B cell (primary cell): ENCODE results near the gene SSBP2. TPM values are rescaled to one million over a fixed set of nuclear protein-coding genes. Genes with fewer than 3 reads are reported as not detected.

Experiments used
- ATAC-seq: fragments of 200-7000 bp; cut with Tn5 transposase; one replicate; pipeline ENCODE4 v1.10.0; 2021; ENCODE audit warnings: low read depth, mild to moderate bottlenecking, moderate number of reproducible peaks, moderate library complexity
- CTCF ChIA-PET: fragments of 350-600 bp; sonication (Branson Sonifier 250); formaldehyde crosslinking; loops from one replicate; lab custom pipeline; 2021; ENCODE audit warnings: antibody characterized with exemption, inconsistent platforms; lab: Charles Lee
- POLR2A ChIA-PET: fragments of 350-600 bp; sonication (Branson Sonifier 250); formaldehyde crosslinking; loops from one replicate; lab custom pipeline; 2021; ENCODE audit warnings: antibody characterized with exemption; lab: Charles Lee
- DNase-seq: peaks from one replicate; pipeline ENCODE4 v3.0.0; 2013
- H2AFZ ChIP-seq: 2 replicates; pipeline ENCODE4 v1.6.1; 2012; ENCODE audit warnings: mild to moderate bottlenecking, low read depth, low read length; ENCODE audit not compliant: insufficient read depth, poor library complexity, severe bottlenecking
- H3K27ac ChIP-seq, 2 donors: 1 replicate in 1 of 2; 2 replicates in 1 of 2; pipeline ENCODE4 v1.5.1; 2012 to 2013; ENCODE audit warnings: low read length in 2 of 2, mild to moderate bottlenecking in 2 of 2, moderate library complexity in 1 of 2
- H3K27me3 ChIP-seq, 4 experiments: fragments of 200-600 bp in 1 of 4; sonication (generic) in 1 of 4; replicated peaks in 1 of 4; 1 replicate in 2 of 4; 2 replicates in 2 of 4; pipeline versions ENCODE4 v1.6.1 to v1.7.0; 2013 to 2016; ENCODE audit warnings: low read length in 3 of 4, mild to moderate bottlenecking in 2 of 4, mixed read lengths in 1 of 4, moderate library complexity in 1 of 4; ENCODE audit not compliant: insufficient read depth in 4 of 4, control insufficient read depth in 3 of 4; ENCODE audit errors: control extremely low read depth in 1 of 4
- H3K36me3 ChIP-seq, 2 experiments: replicated peaks in 1 of 2; 1 replicate in 1 of 2; 2 replicates in 1 of 2; pipeline versions ENCODE4 v1.6.1 to v1.7.1; 2013; ENCODE audit warnings: low read length in 1 of 2; ENCODE audit not compliant: insufficient read depth in 2 of 2, control insufficient read depth in 1 of 2; ENCODE audit errors: control extremely low read depth in 1 of 2, extremely low read depth in 1 of 2
- H3K4me1 ChIP-seq, 2 donors: fragments of 200-600 bp in 1 of 2; sonication (generic) in 1 of 2; 1 replicate in 1 of 2; 2 replicates in 1 of 2; pipeline versions ENCODE4 v1.5.1 to v1.6.1; 2013 to 2017; ENCODE audit warnings: low read length in 2 of 2; ENCODE audit not compliant: control insufficient read depth in 2 of 2, insufficient read depth in 2 of 2
- H3K4me2 ChIP-seq: replicated peaks from 2 replicates; pipeline ENCODE3; 2012; ENCODE audit warnings: mild to moderate bottlenecking, low read depth, low read length; ENCODE audit not compliant: poor library complexity, severe bottlenecking
- H3K4me3 ChIP-seq, 5 experiments: fragments of 200-600 bp in 1 of 5; sonication (generic) in 1 of 5; 1 replicate in 3 of 5; 2 replicates in 2 of 5; pipeline versions ENCODE4 v1.5.1 to v1.7.0; 2011 to 2016; ENCODE audit warnings: low read length in 4 of 5, mild to moderate bottlenecking in 4 of 5, low read depth in 2 of 5, control low read depth in 1 of 5, moderate library complexity in 1 of 5; ENCODE audit not compliant: insufficient read depth in 1 of 5; ENCODE audit errors: control extremely low read depth in 1 of 5, extremely low read depth in 1 of 5
- H3K79me2 ChIP-seq: fragments of 200-600 bp; sonication (generic); one replicate; pipeline ENCODE4 v1.6.0; 2016; ENCODE audit warnings: low read length; ENCODE audit not compliant: control insufficient read depth, insufficient read depth
- H3K9ac ChIP-seq: fragments of 200-600 bp; sonication (generic); 2 replicates; pipeline ENCODE4 v1.6.1; 2017; ENCODE audit warnings: mild to moderate bottlenecking, low read length, moderate library complexity
- H3K9me3 ChIP-seq, 3 donors: one replicate each; pipeline versions ENCODE4 v1.6.1 to v1.7.1; 2013; ENCODE audit warnings: low read length in 2 of 3; ENCODE audit not compliant: control insufficient read depth in 2 of 3, insufficient read depth in 1 of 3; ENCODE audit errors: control extremely low read depth in 1 of 3
- H4K20me1 ChIP-seq: 2 replicates; pipeline ENCODE4 v1.6.0; 2012; ENCODE audit warnings: mild to moderate bottlenecking, low read length; ENCODE audit not compliant: insufficient read depth, control insufficient read depth, poor library complexity, severe bottlenecking
- H3K27ac Mint-ChIP-seq: one replicate; pipeline ENCODE4 v1.8.0; 2021; ENCODE audit warnings: mixed read lengths
- H3K27me3 Mint-ChIP-seq: one replicate; pipeline ENCODE4 v1.8.0; 2021; ENCODE audit warnings: mixed read lengths
- H3K4me1 Mint-ChIP-seq: one replicate; pipeline ENCODE4 v1.8.0; 2021; ENCODE audit warnings: mixed read lengths
- H3K4me3 Mint-ChIP-seq: one replicate; pipeline ENCODE4 v1.8.0; 2021; ENCODE audit warnings: mixed read lengths
- H3K9me3 Mint-ChIP-seq: one replicate; pipeline ENCODE4 v1.8.0; 2022; ENCODE audit warnings: mixed read lengths; ENCODE audit not compliant: insufficient read depth
- CTCF ChIP-seq: fragments of 200-600 bp; IDR thresholded peaks from one replicate; pipeline ENCODE4 v1.8.0; 2022; ENCODE audit warnings: antibody characterized with exemption, mild to moderate bottlenecking
- EZH2 ChIP-seq: IDR thresholded peaks from 2 replicates; pipeline ENCODE4 v1.6.1; 2012; ENCODE audit warnings: borderline replicate concordance, low read depth, mild to moderate bottlenecking, moderate library complexity, low read length; ENCODE audit not compliant: insufficient read depth, poor library complexity, severe bottlenecking
- WGBS: methylation state at CpG from one replicate; pipeline ENCODE4 v1.1.5; 2013; ENCODE audit warnings: missing lambda C conversion rate; ENCODE audit not compliant: insufficient coverage; 5-methylcytosine and 5-hydroxymethylcytosine counted together
- intact Hi-C: fragments of 100-400 bp; cut with micrococcal nuclease; formaldehyde crosslinking; loops from one replicate; pipeline ENCODE4 v1.10.0; 2022
- polyA plus RNA-seq: library from polyadenylated mRNA; depleted of rRNA; stranded (reverse); fragments of >200 nt; gene quantifications from 2 replicates; pipeline ENCODE4 v1.2.3, GENCODE V29; 2012
- total RNA-seq, 2 donors: library from RNA; stranded (reverse); fragments of 120-200 nt in 1 of 2; gene quantifications; 1 replicate in 1 of 2; 2 replicates in 1 of 2; pipeline versions ENCODE4 v1.2.3 to v1.2.4, GENCODE V29; 2013 to 2022

Gene SSBP2
- total and polyA plus RNA-seq, 2 donors (not counting 1 experiment from before 2014, with no cell fraction given), result 40.9 to 49.6 TPM

DNA sequence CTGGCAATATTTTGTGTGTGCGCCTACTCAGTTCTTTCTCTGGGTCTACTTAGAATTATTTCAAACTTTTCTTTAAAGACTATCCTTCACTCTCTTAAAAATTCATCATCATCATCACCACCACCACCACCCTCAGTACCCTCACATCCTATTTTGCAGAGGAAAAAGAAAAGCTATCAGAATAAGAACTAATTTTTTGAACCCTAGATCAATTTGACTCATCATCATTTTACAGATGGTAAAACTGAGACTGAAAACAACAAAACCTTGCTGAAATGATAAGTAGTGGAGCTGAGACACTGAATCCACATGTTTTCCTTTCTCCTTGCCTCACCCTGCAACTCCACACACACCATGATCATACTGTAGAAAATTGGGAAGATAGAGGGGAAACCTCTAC is 119.3 kb downstream of the SSBP2 start:
- DNase-seq (no peak), ATAC-seq (no peak)
- Histone ChIP-seq H3K4me1 (peaks cover 9 to 31% of the 10 kb centered on the region in 2 donors), H3K9me3 (no peaks in the 10 kb centered on the region), H3K79me2 (peaks cover 33% of the 10 kb centered on the region), H2AFZ (no peak overlapping the region), H3K4me2 (peak overlapping the region; percentile 44), H3K9ac (peak overlapping the region; percentile 8), H3K36me3 (peaks cover 0 to 5% of the 10 kb centered on the region in 2 experiments), H3K27ac (no peak overlapping the region), H3K27me3 (no peaks in the 10 kb centered on the region), H3K4me3 (no peak overlapping the region), H4K20me1 (peaks cover 5% of the 10 kb centered on the region)
- ChIA-PET CTCF (interaction anchor here (0.6 kb wide), 1 partner anchor 305 kb away, joined by 3 read pairs; no protein-coding TSS in a partner anchor), POLR2A (no interaction called here)
- Mint-ChIP-seq H3K9me3 (no peaks in the 10 kb centered on the region), H3K4me3 (no peak overlapping the region), H3K27me3 (no peaks in the 10 kb centered on the region), H3K27ac (no peak overlapping the region), H3K4me1 (peaks cover 7% of the 10 kb centered on the region)
- WGBS, result no CpG with 5 or more reads among the region's 1 CpG
- TF ChIP-seq CTCF, result no peak
- TF ChIP-seq EZH2, result no peak
- intact Hi-C loops, result loop anchor here (10.0 kb wide), 1 partner anchor 113 kb away; no protein-coding TSS in a partner anchor

DNA sequence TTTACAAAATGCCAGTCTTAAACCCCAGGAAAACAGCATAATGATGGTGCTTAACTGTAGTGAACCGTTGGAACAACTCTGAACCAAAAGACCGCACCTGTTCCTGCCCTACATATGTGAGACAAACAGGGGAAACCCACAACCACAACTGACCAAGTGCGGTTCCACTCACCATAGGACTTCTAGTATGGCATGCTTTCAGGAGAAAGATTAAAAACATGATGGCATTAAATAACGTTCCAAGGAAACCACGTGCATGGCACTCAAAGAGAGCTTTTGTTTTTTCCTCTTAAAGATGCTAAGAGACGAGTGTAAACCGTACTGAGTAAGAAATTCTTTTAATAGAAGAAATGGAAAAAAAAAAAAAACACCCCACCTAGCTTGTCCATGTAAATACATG is 119.8 kb downstream of the SSBP2 start:
- ChIA-PET CTCF (interaction anchor here (0.6 kb wide), 1 partner anchor 306 kb away, joined by 3 read pairs; no protein-coding TSS in a partner anchor), POLR2A (no interaction called here)
- intact Hi-C loops, result loop anchor here (10.0 kb wide), 1 partner anchor 114 kb away; no protein-coding TSS in a partner anchor
- no peak overlapping the region for H3K27ac Mint-ChIP-seq
- DNase-seq, result peak; percentile 19
- H3K27me3 ChIP-seq, result no peaks in the 10 kb centered on the region
- H3K4me3 Mint-ChIP-seq, result peak overlapping the region; percentile 23
- TF ChIP-seq EZH2 (no peak), CTCF (no peak)
- H3K4me1 ChIP-seq, result peaks cover 9 to 31% of the 10 kb centered on the region in 2 donors
- 0% methylated on average over 2 of the region's 7 CpGs for WGBS
- no peak overlapping the region for H3K27ac ChIP-seq
- no peak overlapping the region for H2AFZ ChIP-seq
- no peak overlapping the region for H3K4me3 ChIP-seq
- ATAC-seq, result peak; percentile 28
- H3K27me3 Mint-ChIP-seq, result no peaks in the 10 kb centered on the region
- H3K4me2 ChIP-seq, result peak overlapping the region; percentile 44
- H4K20me1 ChIP-seq, result peaks cover 5% of the 10 kb centered on the region
- H3K4me1 Mint-ChIP-seq, result peaks cover 7% of the 10 kb centered on the region
- no peaks in the 10 kb centered on the region for H3K9me3 Mint-ChIP-seq
- H3K36me3 ChIP-seq, result peaks cover 0 to 5% of the 10 kb centered on the region in 2 experiments
- H3K9ac ChIP-seq, result peak overlapping the region; percentile 8
- no peaks in the 10 kb centered on the region for H3K9me3 ChIP-seq
- peaks cover 33% of the 10 kb centered on the region for H3K79me2 ChIP-seq
